ENCODE data around the gene C9orf153.

DNA sequence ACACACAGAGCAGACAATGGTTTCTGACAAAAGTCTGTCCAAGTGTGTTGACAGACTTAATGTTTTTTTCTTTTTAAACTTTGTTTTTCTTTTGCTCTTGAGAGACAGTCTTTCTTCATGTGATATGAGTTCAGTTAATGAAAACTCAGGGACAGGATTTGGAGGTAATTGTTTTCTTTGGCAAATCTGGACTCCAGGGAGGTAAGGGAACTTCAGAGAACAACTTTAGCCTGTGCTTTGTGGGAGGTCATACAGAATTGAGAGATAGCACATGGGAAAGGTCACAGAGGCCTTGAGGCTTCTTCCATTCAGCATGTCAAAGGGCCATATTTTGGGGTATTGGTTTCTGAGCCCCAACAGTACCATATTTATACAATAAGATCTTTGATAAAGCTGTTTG lies 9.3 kb downstream of the C9orf153 start:
- TF ChIP-seq, protein P1, sequence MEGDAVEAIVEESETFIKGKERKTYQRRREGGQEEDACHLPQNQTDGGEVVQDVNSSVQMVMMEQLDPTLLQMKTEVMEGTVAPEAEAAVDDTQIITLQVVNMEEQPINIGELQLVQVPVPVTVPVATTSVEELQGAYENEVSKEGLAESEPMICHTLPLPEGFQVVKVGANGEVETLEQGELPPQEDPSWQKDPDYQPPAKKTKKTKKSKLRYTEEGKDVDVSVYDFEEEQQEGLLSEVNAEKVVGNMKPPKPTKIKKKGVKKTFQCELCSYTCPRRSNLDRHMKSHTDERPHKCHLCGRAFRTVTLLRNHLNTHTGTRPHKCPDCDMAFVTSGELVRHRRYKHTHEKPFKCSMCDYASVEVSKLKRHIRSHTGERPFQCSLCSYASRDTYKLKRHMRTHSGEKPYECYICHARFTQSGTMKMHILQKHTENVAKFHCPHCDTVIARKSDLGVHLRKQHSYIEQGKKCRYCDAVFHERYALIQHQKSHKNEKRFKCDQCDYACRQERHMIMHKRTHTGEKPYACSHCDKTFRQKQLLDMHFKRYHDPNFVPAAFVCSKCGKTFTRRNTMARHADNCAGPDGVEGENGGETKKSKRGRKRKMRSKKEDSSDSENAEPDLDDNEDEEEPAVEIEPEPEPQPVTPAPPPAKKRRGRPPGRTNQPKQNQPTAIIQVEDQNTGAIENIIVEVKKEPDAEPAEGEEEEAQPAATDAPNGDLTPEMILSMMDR (IDR thresholded peaks at IDR 0.05), result no peak
- TF ChIP-seq POLR2A (IDR thresholded peaks at IDR 0.05) (no peak), EP300 (IDR thresholded peaks at IDR 0.05) (no peak)

Measured in tibial nerve (tissue), 4 donors.